ENCODE data around the gene CAP2.

DNA sequence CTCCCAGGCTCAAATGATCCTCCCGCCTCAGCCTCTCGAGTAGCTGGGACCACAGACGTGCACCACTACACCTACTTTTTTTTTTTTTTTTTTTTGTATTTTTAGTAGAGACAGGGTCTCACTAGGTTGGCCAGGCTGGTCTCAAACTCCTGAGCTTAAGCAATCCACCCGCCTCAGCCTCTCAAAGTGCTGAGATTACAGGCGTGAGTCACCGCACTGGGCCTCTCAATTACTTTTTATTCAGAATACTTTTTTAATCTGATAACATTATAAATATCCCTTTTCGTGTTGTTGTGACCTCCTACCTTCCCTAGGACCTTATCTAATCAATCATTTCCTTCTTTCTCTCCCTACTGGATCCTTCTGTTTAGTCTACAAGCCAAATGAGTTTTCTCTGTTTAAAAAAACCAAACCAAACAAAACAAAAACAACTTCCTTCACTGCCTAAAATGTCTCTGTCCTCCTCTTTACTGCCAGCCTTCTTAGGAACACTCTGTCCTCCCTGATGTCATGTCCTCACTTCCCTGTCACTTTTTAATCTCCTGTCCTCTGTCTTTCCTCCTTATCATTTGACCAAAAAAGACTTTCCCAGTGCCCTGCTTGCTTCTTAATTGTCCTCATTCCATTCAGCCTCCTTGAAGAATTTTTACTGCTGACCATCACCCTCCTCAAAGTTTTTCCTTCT is 85.0 kb downstream of the CAP2 start:
- TF ChIP-seq, protein P1, sequence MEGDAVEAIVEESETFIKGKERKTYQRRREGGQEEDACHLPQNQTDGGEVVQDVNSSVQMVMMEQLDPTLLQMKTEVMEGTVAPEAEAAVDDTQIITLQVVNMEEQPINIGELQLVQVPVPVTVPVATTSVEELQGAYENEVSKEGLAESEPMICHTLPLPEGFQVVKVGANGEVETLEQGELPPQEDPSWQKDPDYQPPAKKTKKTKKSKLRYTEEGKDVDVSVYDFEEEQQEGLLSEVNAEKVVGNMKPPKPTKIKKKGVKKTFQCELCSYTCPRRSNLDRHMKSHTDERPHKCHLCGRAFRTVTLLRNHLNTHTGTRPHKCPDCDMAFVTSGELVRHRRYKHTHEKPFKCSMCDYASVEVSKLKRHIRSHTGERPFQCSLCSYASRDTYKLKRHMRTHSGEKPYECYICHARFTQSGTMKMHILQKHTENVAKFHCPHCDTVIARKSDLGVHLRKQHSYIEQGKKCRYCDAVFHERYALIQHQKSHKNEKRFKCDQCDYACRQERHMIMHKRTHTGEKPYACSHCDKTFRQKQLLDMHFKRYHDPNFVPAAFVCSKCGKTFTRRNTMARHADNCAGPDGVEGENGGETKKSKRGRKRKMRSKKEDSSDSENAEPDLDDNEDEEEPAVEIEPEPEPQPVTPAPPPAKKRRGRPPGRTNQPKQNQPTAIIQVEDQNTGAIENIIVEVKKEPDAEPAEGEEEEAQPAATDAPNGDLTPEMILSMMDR (conservative IDR thresholded peaks at IDR 0.05), result no peak
- no peak for TF ChIP-seq ZFX (IDR thresholded peaks at IDR 0.05)
